Upper lobe of left lung (tissue), 4 donors: Measurements from ENCODE around the gene RTL10.

Experiments
- CTCF ChIP-seq, 6 experiments: fragments of 450-650 bp in 4 of 6; fragments of 200-600 bp in 2 of 6; sonication (generic) in 2 of 6; IDR thresholded peaks; one replicate each; pipeline ENCODE4 v1.5.1; 2016 to 2019; ENCODE audit warnings: antibody characterized with exemption in 6 of 6
- EP300 ChIP-seq, 4 donors: sonication (generic); formaldehyde crosslinking; IDR thresholded peaks; one replicate each; pipeline ENCODE4 v1.5.1; 2017; ENCODE audit warnings: antibody characterized with exemption in 4 of 4, control low read depth in 2 of 4
- POLR2A ChIP-seq, 4 donors: fragments of 450-650 bp; IDR thresholded peaks; one replicate each; pipeline ENCODE4 v1.5.1; 2016 to 2017; ENCODE audit warnings: antibody characterized with exemption in 4 of 4, mild to moderate bottlenecking in 2 of 4

DNA sequence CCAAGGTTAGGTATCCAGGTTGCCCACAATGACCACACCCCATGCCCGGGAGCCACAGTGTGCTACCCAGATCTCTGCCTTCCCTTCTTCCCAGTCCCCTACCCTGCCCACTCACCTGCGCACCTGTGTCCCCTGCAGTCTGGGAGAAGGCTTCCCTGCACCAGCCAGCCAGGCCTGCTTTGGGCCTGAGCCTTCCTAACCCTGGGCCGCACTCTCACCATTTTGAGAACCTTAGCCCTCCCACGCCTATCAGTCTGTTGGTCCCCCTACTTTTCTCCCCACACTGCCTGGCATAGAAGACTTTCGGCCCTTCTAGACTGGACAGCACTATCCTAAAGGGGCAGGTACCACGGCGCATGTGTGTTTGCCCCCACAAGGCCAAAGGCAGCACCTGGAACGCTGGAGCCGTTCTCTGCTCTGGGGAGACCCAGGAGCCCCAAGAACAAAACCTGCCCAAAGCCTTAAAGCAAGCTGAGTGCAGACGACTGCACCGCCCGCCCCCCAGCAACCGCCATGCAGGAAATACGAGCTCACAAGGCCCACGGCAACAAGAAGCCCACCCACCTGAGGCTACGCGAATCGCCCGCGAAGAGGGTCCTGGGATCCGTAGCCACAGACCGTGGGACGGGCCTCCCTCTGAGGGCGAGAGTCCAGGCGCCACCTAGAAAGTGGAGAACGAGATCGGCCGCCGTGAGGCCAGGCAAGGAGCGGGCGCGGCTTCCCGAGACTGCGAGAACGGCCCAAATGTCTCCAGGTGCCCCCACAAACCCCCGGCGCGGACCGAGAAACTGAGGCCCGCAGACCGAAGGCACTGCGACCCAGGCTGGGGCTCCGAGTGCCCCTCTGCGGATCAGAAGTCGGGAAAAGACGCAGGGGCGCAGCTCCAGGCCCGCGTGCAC, 546 bp downstream of the RTL10 start:
- TF ChIP-seq CTCF (IDR thresholded peaks at IDR 0.05): no peak
- TF ChIP-seq POLR2A (IDR thresholded peaks at IDR 0.05): no peak
- no peak for TF ChIP-seq EP300 (IDR thresholded peaks at IDR 0.05)
